Measurements from ENCODE around the gene TMEM235. TPM values are rescaled to one million over a fixed set of nuclear protein-coding genes. Genes with fewer than 3 reads are reported as not detected.

The TMEM235 gene
- total RNA-seq, 2 donors from 2014 or later: 0.33 TPM; not detected in 1

DNA sequence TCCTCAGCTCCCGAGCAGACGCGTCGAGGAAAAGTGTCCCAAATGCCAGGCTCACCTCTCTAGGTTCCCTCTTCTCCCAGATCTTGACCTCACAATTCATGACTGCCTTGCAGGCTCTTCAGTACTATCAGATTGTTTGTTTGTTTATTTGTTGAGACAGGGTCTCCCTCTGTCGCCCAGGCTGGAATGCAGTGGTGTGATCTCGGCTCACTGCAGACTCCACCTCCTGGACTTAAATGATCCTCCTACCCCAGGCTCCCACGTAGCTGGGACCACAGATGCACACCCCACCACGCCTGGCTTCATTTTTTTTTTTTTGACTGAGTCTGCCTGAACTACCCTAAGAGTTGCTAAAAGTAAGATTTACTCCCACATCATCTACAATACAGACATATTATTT lies 15.9 kb downstream of the TMEM235 start:
- Histone ChIP-seq H3K9me3 (ENCODE audit: control insufficient read depth, low read length) (peaks cover 8% of the 10 kb centered on the region), H3K4me3 (ENCODE audit: low read length) (no peak overlapping the region), H3K27ac (ENCODE audit: low read depth, low read length) (no peak overlapping the region), H3K27me3 (ENCODE audit: control insufficient read depth, insufficient read depth, low read length, poor library complexity, severe bottlenecking) (no peaks in the 10 kb centered on the region), H3K9ac (ENCODE audit: extremely low read depth, low read length, poor library complexity, severe bottlenecking) (no peak overlapping the region), H3K4me1 (ENCODE audit: control insufficient read depth, insufficient read depth, low read length) (peaks cover 14% of the 10 kb centered on the region), H3K36me3 (ENCODE audit: control insufficient read depth, insufficient read depth, low read length) (no peaks in the 10 kb centered on the region)
- no peak for DNase-seq
- peaks cover 4% of the 10 kb centered on the region for H3K36me3 Mint-ChIP-seq (ENCODE audit: low read depth)
- peaks cover 22% of the 10 kb centered on the region for H3K4me1 Mint-ChIP-seq
- H3K4me3 Mint-ChIP-seq: no peak overlapping the region
- H3K27me3 Mint-ChIP-seq (ENCODE audit: insufficient read depth): no peaks in the 10 kb centered on the region
- no peak for TF ChIP-seq CTCF (conservative IDR thresholded peaks at IDR 0.05)
- H3K9me3 Mint-ChIP-seq: peaks cover 20% of the 10 kb centered on the region
- peak overlapping the region; percentile 89 for H3K27ac Mint-ChIP-seq
- 82 to 86% methylated on average over 7 to 8 of the region's 8 CpGs for WGBS, 2 experiments (ENCODE audit: insufficient coverage in 1 of 2, insufficient read length in 1 of 2)

- WGBS, 2 experiments (ENCODE audit: insufficient coverage in 1 of 2, insufficient read length in 1 of 2): 94 to 95% methylated on average over 26 to 30 of the region's 30 CpGs
- H3K4me3 Mint-ChIP-seq: no peak overlapping the region
Observed at GRCh38 chr17:78248051-78248914, 16.9 kb downstream of the TMEM235 start.

More at GRCh38 chr17:78248051-78248914, 16.9 kb downstream of the TMEM235 start:
- Histone ChIP-seq H3K4me3 (ENCODE audit: low read length) (no peak overlapping the region), H3K27ac (ENCODE audit: low read depth, low read length) (no peak overlapping the region), H3K27me3 (ENCODE audit: control insufficient read depth, insufficient read depth, low read length, poor library complexity, severe bottlenecking) (no peaks in the 10 kb centered on the region), H3K9ac (ENCODE audit: extremely low read depth, low read length, poor library complexity, severe bottlenecking) (no peak overlapping the region), H3K4me1 (ENCODE audit: control insufficient read depth, insufficient read depth, low read length) (peaks cover 18% of the 10 kb centered on the region), H3K9me3 (ENCODE audit: control insufficient read depth, low read length) (peaks cover 8% of the 10 kb centered on the region), H3K36me3 (ENCODE audit: control insufficient read depth, insufficient read depth, low read length) (no peaks in the 10 kb centered on the region)
- peaks cover 19% of the 10 kb centered on the region for H3K9me3 Mint-ChIP-seq
- peak overlapping the region; percentile 64 for H3K27ac Mint-ChIP-seq
- H3K27me3 Mint-ChIP-seq (ENCODE audit: insufficient read depth): no peaks in the 10 kb centered on the region
- TF ChIP-seq CTCF (conservative IDR thresholded peaks at IDR 0.05): no peak
- no peak for DNase-seq
- H3K4me1 Mint-ChIP-seq: peaks cover 29% of the 10 kb centered on the region
- peaks cover 4% of the 10 kb centered on the region for H3K36me3 Mint-ChIP-seq (ENCODE audit: low read depth)

All from endodermal cell (in vitro differentiated cells).